Mammary microvascular endothelial cell (primary cell): Measurements from ENCODE around the gene PRRT3. TPM values are rescaled to one million over a fixed set of nuclear protein-coding genes. Genes with fewer than 3 reads are reported as not detected.

Experiments
- total RNA-seq: library from RNA; depleted of rRNA; stranded (reverse); fragments of >200 nt; gene quantifications from 2 replicates; pipeline ENCODE4 v1.2.3, GENCODE V29; 2015

PRRT3 gene
- total RNA-seq, result 1.5 and 1.6 TPM in 2 replicates

GRCh38 chr3:9951962-9952805, at the start of gene PRRT3:
PRRT3 (minus strand) TSS chr3:9952408; CDS start chr3:9950115, 2,293 bp downstream.

GRCh38 chr3:9933561-9934234, 18.5 kb downstream of the PRRT3 start, which contains the start of gene CRELD1:
CRELD1 (plus strand) TSS chr3:9933834; CDS start chr3:9934439, 605 bp downstream.

GRCh38 chr3:9916734-9917680, 35.2 kb downstream of the PRRT3 start, which contains the start of gene IL17RC:
IL17RC (plus strand) TSS chr3:9917098; CDS start chr3:9917316, 218 bp downstream.

GRCh38 chr3:9902372-9903237, 49.6 kb downstream of the PRRT3 start, which contains the start of gene IL17RE:
IL17RE (plus strand) TSS chr3:9902848; CDS start chr3:9902933, 85 bp downstream.

Other genes with a start within 250 kb of the PRRT3 start
- 0.30 TPM in 1 of 2 replicates, not detected in the other for gene CPNE9, start 248.6 kb downstream of the PRRT3 start, total RNA-seq
- 14.9 and 19.8 TPM in 2 replicates for gene BRPF1, start 220.7 kb downstream of the PRRT3 start, total RNA-seq
- 23.5 and 24.0 TPM in 2 replicates for gene OGG1, start 202.5 kb downstream of the PRRT3 start, total RNA-seq
- 51.8 and 52.6 TPM in 2 replicates for gene CAMK1, start 182.5 kb downstream of the PRRT3 start, total RNA-seq
- 63.8 and 65.6 TPM in 2 replicates for gene TADA3, start 159.9 kb downstream of the PRRT3 start, total RNA-seq
- 295 and 301 TPM in 2 replicates for gene ARPC4, start 159.3 kb downstream of the PRRT3 start, total RNA-seq
- 6.1 and 15.0 TPM in 2 replicates for gene TTLL3, start 142.1 kb downstream of the PRRT3 start, total RNA-seq
- 53.0 and 56.1 TPM in 2 replicates for gene RPUSD3, start 108.4 kb downstream of the PRRT3 start, total RNA-seq
- not detected in 2 replicates for gene CIDEC, start 72.2 kb downstream of the PRRT3 start, total RNA-seq
- gene JAGN1, start 61.8 kb downstream of the PRRT3 start, total RNA-seq, result 46.4 and 59.2 TPM in 2 replicates
- 0.07 and 0.34 TPM in 2 replicates for gene IL17RE, start 49.6 kb downstream of the PRRT3 start, total RNA-seq
- gene IL17RC, start 35.3 kb downstream of the PRRT3 start, total RNA-seq, result 24.9 and 28.7 TPM in 2 replicates
- 25.1 and 29.6 TPM in 2 replicates for gene CRELD1, start 18.6 kb downstream of the PRRT3 start, total RNA-seq
- gene EMC3, start 34.4 kb upstream of the PRRT3 start, total RNA-seq, result 69.6 and 94.3 TPM in 2 replicates
- 20.6 and 34.6 TPM in 2 replicates for gene FANCD2, start 74.0 kb upstream of the PRRT3 start, total RNA-seq
- gene FANCD2OS, start 155.8 kb upstream of the PRRT3 start, total RNA-seq, result not detected in 2 replicates
- gene BRK1, start 163.3 kb upstream of the PRRT3 start, total RNA-seq, result 134 and 144 TPM in 2 replicates
- gene VHL, start 189.4 kb upstream of the PRRT3 start, total RNA-seq, result 30.6 and 33.9 TPM in 2 replicates
- gene IRAK2, start 212.5 kb upstream of the PRRT3 start, total RNA-seq, result 15.8 and 21.6 TPM in 2 replicates